Measurements from ENCODE around the gene STK16. TPM values are rescaled to one million over a fixed set of nuclear protein-coding genes. Genes with fewer than 3 reads are reported as not detected.

The STK16 gene
- total and polyA plus RNA-seq, 2 of the 13 experiments (the other 11 are each of a cell fraction or from before 2014, with no cell fraction given) = 28.0 to 50.9 TPM

DNA sequence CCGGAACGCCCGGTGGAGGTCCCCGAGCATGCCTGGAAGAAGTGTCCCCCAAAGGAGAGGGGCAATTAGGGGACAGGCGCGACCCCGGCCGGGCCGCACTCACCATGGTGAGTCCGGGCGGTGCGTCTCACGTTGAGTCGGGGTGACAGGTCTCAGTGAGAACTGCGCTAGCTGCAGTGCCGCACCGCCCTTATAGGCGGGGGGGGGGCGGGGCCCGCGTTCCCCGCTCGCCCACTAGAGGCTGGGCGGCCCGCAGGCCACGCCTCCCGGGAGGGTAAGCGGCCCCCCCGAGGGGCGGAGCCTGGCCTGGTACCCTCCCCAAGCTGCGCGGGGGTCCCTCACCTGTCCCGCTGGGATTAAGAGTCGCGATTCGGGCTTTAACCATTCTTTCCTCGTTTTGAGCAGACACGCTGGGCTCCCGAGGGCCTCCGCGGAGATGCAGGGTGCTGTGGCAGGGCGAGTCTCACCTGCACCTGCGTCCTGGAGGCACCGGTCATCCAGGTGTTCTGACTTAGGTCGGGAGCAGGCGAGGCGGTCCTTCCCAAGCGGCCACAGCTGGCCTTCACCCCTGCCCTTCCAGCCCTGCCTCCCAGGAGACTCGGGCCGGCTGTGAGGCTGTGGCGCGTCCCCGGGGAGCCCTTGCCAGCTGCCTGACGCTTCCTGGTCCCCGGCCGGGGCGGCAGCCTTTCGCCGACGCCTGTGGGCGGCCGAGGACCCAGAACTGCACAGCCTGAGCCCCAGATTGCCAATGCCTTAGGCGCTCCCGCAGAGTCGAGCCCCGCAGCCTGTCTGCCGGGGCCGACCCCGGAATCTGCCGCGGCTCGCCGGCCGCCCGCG, 8.7 kb downstream of the STK16 start, which contains the start of gene TUBA4A (continued):
- TF ChIP-seq, protein P1, sequence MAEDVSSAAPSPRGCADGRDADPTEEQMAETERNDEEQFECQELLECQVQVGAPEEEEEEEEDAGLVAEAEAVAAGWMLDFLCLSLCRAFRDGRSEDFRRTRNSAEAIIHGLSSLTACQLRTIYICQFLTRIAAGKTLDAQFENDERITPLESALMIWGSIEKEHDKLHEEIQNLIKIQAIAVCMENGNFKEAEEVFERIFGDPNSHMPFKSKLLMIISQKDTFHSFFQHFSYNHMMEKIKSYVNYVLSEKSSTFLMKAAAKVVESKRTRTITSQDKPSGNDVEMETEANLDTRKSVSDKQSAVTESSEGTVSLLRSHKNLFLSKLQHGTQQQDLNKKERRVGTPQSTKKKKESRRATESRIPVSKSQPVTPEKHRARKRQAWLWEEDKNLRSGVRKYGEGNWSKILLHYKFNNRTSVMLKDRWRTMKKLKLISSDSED (CRISPR knock-in tag; IDR thresholded peaks at IDR 0.05) = no peak
- TF ChIP-seq ZNF607 (CRISPR knock-in tag; IDR thresholded peaks at IDR 0.05; ENCODE audit: borderline replicate concordance) = peak; percentile 54; the same call in 1 of the 2 replicates
- peak; percentile 60 for TF ChIP-seq ZBTB7B (CRISPR knock-in tag; IDR thresholded peaks at IDR 0.05)
- TF ChIP-seq, protein P2, sequence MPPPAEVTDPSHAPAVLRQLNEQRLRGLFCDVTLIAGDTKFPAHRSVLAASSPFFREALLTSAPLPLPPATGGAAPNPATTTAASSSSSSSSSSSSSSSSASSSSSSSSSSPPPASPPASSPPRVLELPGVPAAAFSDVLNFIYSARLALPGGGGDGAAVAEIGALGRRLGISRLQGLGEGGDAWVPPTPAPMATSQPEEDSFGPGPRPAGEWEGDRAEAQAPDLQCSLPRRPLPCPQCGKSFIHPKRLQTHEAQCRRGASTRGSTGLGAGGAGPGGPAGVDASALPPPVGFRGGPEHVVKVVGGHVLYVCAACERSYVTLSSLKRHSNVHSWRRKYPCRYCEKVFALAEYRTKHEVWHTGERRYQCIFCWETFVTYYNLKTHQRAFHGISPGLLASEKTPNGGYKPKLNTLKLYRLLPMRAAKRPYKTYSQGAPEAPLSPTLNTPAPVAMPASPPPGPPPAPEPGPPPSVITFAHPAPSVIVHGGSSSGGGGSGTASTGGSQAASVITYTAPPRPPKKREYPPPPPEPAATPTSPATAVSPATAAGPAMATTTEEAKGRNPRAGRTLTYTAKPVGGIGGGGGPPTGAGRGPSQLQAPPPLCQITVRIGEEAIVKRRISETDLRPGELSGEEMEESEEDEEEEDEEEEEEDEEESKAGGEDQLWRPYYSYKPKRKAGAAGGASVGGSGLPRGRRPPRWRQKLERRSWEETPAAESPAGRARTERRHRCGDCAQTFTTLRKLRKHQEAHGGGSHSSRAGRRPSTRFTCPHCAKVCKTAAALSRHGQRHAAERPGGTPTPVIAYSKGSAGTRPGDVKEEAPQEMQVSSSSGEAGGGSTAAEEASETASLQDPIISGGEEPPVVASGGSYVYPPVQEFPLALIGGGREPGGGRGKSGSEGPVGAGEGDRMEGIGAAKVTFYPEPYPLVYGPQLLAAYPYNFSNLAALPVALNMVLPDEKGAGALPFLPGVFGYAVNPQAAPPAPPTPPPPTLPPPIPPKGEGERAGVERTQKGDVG (CRISPR knock-in tag; IDR thresholded peaks at IDR 0.05; ENCODE audit: borderline replicate concordance) = peak; percentile 77; the same call in 1 of the 2 replicates
- peak; percentile 78 for TF ChIP-seq ZNF501 (CRISPR knock-in tag; IDR thresholded peaks at IDR 0.05)
- peak; percentile 5 for TF ChIP-seq ERF (CRISPR knock-in tag; IDR thresholded peaks at IDR 0.05)
- TF ChIP-seq ZNF629 (CRISPR knock-in tag; conservative IDR thresholded peaks at IDR 0.05) = peak; percentile 15; the same call in 1 of the 2 replicates
- peak; percentile 73 for TF ChIP-seq ZNF563 (CRISPR knock-in tag; IDR thresholded peaks at IDR 0.05)
- TF ChIP-seq, protein P3, sequence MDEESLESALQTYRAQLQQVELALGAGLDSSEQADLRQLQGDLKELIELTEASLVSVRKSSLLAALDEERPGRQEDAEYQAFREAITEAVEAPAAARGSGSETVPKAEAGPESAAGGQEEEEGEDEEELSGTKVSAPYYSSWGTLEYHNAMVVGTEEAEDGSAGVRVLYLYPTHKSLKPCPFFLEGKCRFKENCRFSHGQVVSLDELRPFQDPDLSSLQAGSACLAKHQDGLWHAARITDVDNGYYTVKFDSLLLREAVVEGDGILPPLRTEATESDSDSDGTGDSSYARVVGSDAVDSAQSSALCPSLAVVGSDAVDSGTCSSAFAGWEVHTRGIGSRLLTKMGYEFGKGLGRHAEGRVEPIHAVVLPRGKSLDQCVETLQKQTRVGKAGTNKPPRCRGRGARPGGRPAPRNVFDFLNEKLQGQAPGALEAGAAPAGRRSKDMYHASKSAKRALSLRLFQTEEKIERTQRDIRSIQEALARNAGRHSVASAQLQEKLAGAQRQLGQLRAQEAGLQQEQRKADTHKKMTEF (CRISPR knock-in tag; IDR thresholded peaks at IDR 0.05) = peak; percentile 71
- TF ChIP-seq, protein P4, sequence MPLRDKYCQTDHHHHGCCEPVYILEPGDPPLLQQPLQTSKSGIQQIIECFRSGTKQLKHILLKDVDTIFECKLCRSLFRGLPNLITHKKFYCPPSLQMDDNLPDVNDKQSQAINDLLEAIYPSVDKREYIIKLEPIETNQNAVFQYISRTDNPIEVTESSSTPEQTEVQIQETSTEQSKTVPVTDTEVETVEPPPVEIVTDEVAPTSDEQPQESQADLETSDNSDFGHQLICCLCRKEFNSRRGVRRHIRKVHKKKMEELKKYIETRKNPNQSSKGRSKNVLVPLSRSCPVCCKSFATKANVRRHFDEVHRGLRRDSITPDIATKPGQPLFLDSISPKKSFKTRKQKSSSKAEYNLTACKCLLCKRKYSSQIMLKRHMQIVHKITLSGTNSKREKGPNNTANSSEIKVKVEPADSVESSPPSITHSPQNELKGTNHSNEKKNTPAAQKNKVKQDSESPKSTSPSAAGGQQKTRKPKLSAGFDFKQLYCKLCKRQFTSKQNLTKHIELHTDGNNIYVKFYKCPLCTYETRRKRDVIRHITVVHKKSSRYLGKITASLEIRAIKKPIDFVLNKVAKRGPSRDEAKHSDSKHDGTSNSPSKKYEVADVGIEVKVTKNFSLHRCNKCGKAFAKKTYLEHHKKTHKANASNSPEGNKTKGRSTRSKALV (CRISPR knock-in tag; IDR thresholded peaks at IDR 0.05) = peak; percentile 76
- peak; percentile 92; the same call in 1 of the 2 replicates for TF ChIP-seq ZSCAN20 (CRISPR knock-in tag; IDR thresholded peaks at IDR 0.05; ENCODE audit: borderline replicate concordance)
- TF ChIP-seq, protein P5, sequence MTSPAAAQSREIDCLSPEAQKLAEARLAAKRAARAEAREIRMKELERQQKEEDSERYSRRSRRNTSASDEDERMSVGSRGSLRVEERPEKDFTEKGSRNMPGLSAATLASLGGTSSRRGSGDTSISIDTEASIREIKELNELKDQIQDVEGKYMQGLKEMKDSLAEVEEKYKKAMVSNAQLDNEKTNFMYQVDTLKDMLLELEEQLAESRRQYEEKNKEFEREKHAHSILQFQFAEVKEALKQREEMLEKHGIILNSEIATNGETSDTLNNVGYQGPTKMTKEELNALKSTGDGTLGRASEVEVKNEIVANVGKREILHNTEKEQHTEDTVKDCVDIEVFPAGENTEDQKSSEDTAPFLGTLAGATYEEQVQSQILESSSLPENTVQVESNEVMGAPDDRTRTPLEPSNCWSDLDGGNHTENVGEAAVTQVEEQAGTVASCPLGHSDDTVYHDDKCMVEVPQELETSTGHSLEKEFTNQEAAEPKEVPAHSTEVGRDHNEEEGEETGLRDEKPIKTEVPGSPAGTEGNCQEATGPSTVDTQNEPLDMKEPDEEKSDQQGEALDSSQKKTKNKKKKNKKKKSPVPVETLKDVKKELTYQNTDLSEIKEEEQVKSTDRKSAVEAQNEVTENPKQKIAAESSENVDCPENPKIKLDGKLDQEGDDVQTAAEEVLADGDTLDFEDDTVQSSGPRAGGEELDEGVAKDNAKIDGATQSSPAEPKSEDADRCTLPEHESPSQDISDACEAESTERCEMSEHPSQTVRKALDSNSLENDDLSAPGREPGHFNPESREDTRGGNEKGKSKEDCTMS (CRISPR knock-in tag; conservative IDR thresholded peaks at IDR 0.05) = no peak
- TF ChIP-seq POGZ (CRISPR knock-in tag; IDR thresholded peaks at IDR 0.05) = 0 out of 2 replicates have a peak, but pooled peaks have one; percentile 10
- TF ChIP-seq ZBTB21 (CRISPR knock-in tag; IDR thresholded peaks at IDR 0.05) = no peak
- TF ChIP-seq, protein P6, sequence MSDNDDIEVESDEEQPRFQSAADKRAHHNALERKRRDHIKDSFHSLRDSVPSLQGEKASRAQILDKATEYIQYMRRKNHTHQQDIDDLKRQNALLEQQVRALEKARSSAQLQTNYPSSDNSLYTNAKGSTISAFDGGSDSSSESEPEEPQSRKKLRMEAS (IDR thresholded peaks at IDR 0.05) = peak; percentile 60
- TF ChIP-seq KDM2A (CRISPR knock-in tag; IDR thresholded peaks at IDR 0.05; ENCODE audit: borderline replicate concordance, low read depth) = peak; percentile 59; the same call in 1 of the 2 replicates
- 0 out of 2 replicates have a peak, but pooled peaks have one; percentile 40 for TF ChIP-seq ZNF337 (CRISPR knock-in tag; IDR thresholded peaks at IDR 0.05; ENCODE audit: borderline replicate concordance, low read depth)
